H9 (cell line): ENCODE measurements around the gene DPAGT1. TPM values are rescaled to one million over a fixed set of nuclear protein-coding genes. Genes with fewer than 3 reads are reported as not detected.

ENCODE experiments used
- DNase-seq: peaks from one replicate; pipeline ENCODE4 v3.0.0-alpha.2; 2017
- H2AFZ ChIP-seq: one replicate; pipeline ENCODE4 v1.6.1; 2013; ENCODE audit warnings: mild to moderate bottlenecking, low read length, control low read depth, moderate library complexity
- H2AK5ac ChIP-seq: 2 replicates; pipeline ENCODE4 v1.6.1; 2013; ENCODE audit warnings: low read length, control low read depth, mixed read lengths; ENCODE audit not compliant: insufficient read length
- H2BK120ac ChIP-seq: one replicate; pipeline ENCODE4 v1.6.1; 2013; ENCODE audit warnings: low read depth, mild to moderate bottlenecking, low read length, control low read depth, inconsistent platforms; ENCODE audit not compliant: poor library complexity, severe bottlenecking
- H2BK12ac ChIP-seq: 2 replicates; pipeline ENCODE4 v1.6.1; 2013; ENCODE audit warnings: low read length, control low read depth, mixed read lengths, low read depth; ENCODE audit not compliant: insufficient read length
- H2BK15ac ChIP-seq: 2 replicates; pipeline ENCODE4 v1.6.1; 2013; ENCODE audit warnings: low read depth, low read length, control low read depth
- H2BK20ac ChIP-seq: one replicate; pipeline ENCODE4 v1.6.1; 2013; ENCODE audit warnings: low read depth, mild to moderate bottlenecking, low read length, control low read depth, inconsistent platforms; ENCODE audit not compliant: poor library complexity, severe bottlenecking
- H2BK5ac ChIP-seq: 2 replicates; pipeline ENCODE4 v1.6.1; 2013; ENCODE audit warnings: low read length, control low read depth, mixed read lengths; ENCODE audit not compliant: insufficient read length
- H3K14ac ChIP-seq: 2 replicates; pipeline ENCODE4 v1.6.1; 2013; ENCODE audit warnings: low read length, control low read depth; ENCODE audit not compliant: insufficient read depth
- H3K18ac ChIP-seq: 2 replicates; pipeline ENCODE4 v1.6.1; 2013; ENCODE audit warnings: low read depth, mild to moderate bottlenecking, mixed read lengths, low read length, control low read depth; ENCODE audit not compliant: insufficient read length
- H3K23ac ChIP-seq: 2 replicates; pipeline ENCODE4 v1.6.1; 2013; ENCODE audit warnings: low read length, control low read depth, mixed read lengths, low read depth; ENCODE audit not compliant: insufficient read length
- H3K23me2 ChIP-seq: 2 replicates; pipeline ENCODE4 v1.6.1; 2013; ENCODE audit warnings: low read depth, mild to moderate bottlenecking, mixed read lengths, low read length, control low read depth; ENCODE audit not compliant: insufficient read length, poor library complexity, severe bottlenecking
- H3K27ac ChIP-seq: 2 replicates; pipeline ENCODE4 v1.5.1; 2013; ENCODE audit warnings: low read length, control low read depth, mixed read lengths, low read depth; ENCODE audit not compliant: insufficient read length
- H3K27me3 ChIP-seq: 2 replicates; pipeline ENCODE4 v1.6.1; 2013; ENCODE audit warnings: low read length, control low read depth, inconsistent platforms; ENCODE audit not compliant: insufficient read depth
- H3K4ac ChIP-seq: 2 replicates; pipeline ENCODE4 v1.6.1; 2013; ENCODE audit warnings: low read depth, mild to moderate bottlenecking, control low read depth, inconsistent platforms, low read length, moderate library complexity
- H3K4me1 ChIP-seq: 2 replicates; pipeline ENCODE4 v1.6.1; 2013; ENCODE audit warnings: low read length, control low read depth, inconsistent platforms; ENCODE audit not compliant: insufficient read depth
- H3K4me2 ChIP-seq: 2 replicates; pipeline ENCODE4 v1.6.1; 2013; ENCODE audit warnings: low read length, control low read depth, mixed read lengths; ENCODE audit not compliant: insufficient read length, insufficient read depth
- H3K56ac ChIP-seq: 2 replicates; pipeline ENCODE4 v1.6.1; 2013; ENCODE audit warnings: low read depth, mild to moderate bottlenecking, mixed read lengths, low read length, control low read depth; ENCODE audit not compliant: insufficient read length
- H3K79me1 ChIP-seq: 2 replicates; pipeline ENCODE4 v1.6.1; 2013; ENCODE audit warnings: low read depth, mild to moderate bottlenecking, moderate library complexity, low read length, control low read depth, inconsistent platforms; ENCODE audit not compliant: insufficient read depth, poor library complexity, severe bottlenecking
- H3K79me2 ChIP-seq: 2 replicates; pipeline ENCODE4 v1.6.1; 2013; ENCODE audit warnings: low read length, control low read depth, inconsistent platforms; ENCODE audit not compliant: insufficient read depth
- H3K9ac ChIP-seq: 2 replicates; pipeline ENCODE4 v1.6.1; 2013; ENCODE audit warnings: low read length, control low read depth, mixed read lengths; ENCODE audit not compliant: insufficient read length; ENCODE audit errors: extremely low read depth
- H3K9me3 ChIP-seq: one replicate; pipeline ENCODE4 v1.6.1; 2013; ENCODE audit warnings: low read depth, low read length, inconsistent platforms; ENCODE audit not compliant: control insufficient read depth
- H3T11ph ChIP-seq: one replicate; pipeline ENCODE4 v1.6.1; 2013; ENCODE audit warnings: mild to moderate bottlenecking, low read length, control low read depth, inconsistent platforms
- H4K20me1 ChIP-seq: one replicate; pipeline ENCODE4 v1.6.1; 2013; ENCODE audit not compliant: control insufficient read depth, insufficient read length, insufficient read depth
- H4K5ac ChIP-seq: 2 replicates; pipeline ENCODE4 v1.6.1; 2013; ENCODE audit warnings: low read depth, mild to moderate bottlenecking, mixed read lengths, low read length, control low read depth; ENCODE audit not compliant: insufficient read length
- H4K8ac ChIP-seq: replicated peaks from 2 replicates; pipeline ENCODE4 v1.6.1; 2013; ENCODE audit warnings: low read length, control low read depth, mixed read lengths, low read depth; ENCODE audit not compliant: insufficient read length
- H4K91ac ChIP-seq: 2 replicates; pipeline ENCODE4 v1.6.1; 2013; ENCODE audit warnings: low read depth, mild to moderate bottlenecking, moderate library complexity, mixed read lengths, low read length, control low read depth; ENCODE audit not compliant: insufficient read length
- H3K27ac Mint-ChIP-seq, 3 experiments: 2 replicates in 2 of 3; 3 replicates in 1 of 3; pipeline ENCODE4 v1.8.0; 2020 to 2021; ENCODE audit warnings: mixed read lengths in 3 of 3, mild to moderate bottlenecking in 1 of 3, moderate library complexity in 1 of 3
- H3K27me3 Mint-ChIP-seq: 2 replicates; pipeline ENCODE4 v1.8.0; 2021; ENCODE audit warnings: low read depth, mild to moderate bottlenecking, moderate library complexity, mixed read lengths
- H3K36me3 Mint-ChIP-seq, 3 experiments: 2 replicates in 2 of 3; 3 replicates in 1 of 3; pipeline ENCODE4 v1.8.0; 2020 to 2021; ENCODE audit warnings: low read depth in 3 of 3, mixed read lengths in 3 of 3; ENCODE audit not compliant: insufficient read depth in 1 of 3
- H3K4me1 Mint-ChIP-seq, 2 experiments: 2 replicates each; pipeline ENCODE4 v1.8.0; 2020; ENCODE audit warnings: mixed read lengths in 2 of 2
- H3K4me3 Mint-ChIP-seq, 2 experiments: 2 replicates in 1 of 2; 3 replicates in 1 of 2; pipeline ENCODE4 v1.8.0; 2020 to 2021; ENCODE audit warnings: mild to moderate bottlenecking in 2 of 2, mixed read lengths in 2 of 2, moderate library complexity in 1 of 2
- H3K9me3 Mint-ChIP-seq, 2 experiments: 2 replicates in 1 of 2; 3 replicates in 1 of 2; pipeline ENCODE4 v1.8.0; 2020; ENCODE audit warnings: mild to moderate bottlenecking in 2 of 2, mixed read lengths in 2 of 2, moderate library complexity in 1 of 2
- WGBS: extraction: QIAGEN DNeasy Blood & Tissue Kit; methylation state at CpG from one replicate; pipeline ENCODE4 v1.1.7; 2013; ENCODE audit warnings: missing lambda C conversion rate, low lambda C conversion rate, mixed read lengths; ENCODE audit not compliant: insufficient read length; ENCODE audit errors: extremely low coverage; 5-methylcytosine and 5-hydroxymethylcytosine counted together
- total RNA-seq: library from RNA; stranded (reverse); gene quantifications from 2 replicates; pipeline ENCODE4 v1.2.1, GENCODE V29; 2021
- TF ChIP-seq, protein P1 (sequence below): fragments of 200-600 bp; sonication (generic); conservative IDR thresholded peaks from 3 replicates; pipeline ENCODE4 v1.8.0; 2021; ENCODE audit warnings: antibody characterized with exemption, mild to moderate bottlenecking

Gene DPAGT1
- total RNA-seq, 1 experiment from 2014 or later = 43.6 TPM

- Histone ChIP-seq H2BK12ac (no peak overlapping the region), H2BK120ac (no peak overlapping the region), H4K91ac (no peak overlapping the region), H3K23me2 (peaks cover 16% of the 10 kb centered on the region), H3K79me2 (no peaks in the 10 kb centered on the region), H3K14ac (no peak overlapping the region; the same call in 1 of the 2 replicates), H2AK5ac (no peak overlapping the region), H3K4ac (no peak overlapping the region), H3K4me2 (peak overlapping the region; percentile 83), H3K79me1 (no peaks in the 10 kb centered on the region), H3K9ac (peak overlapping the region; percentile 9), H4K20me1 (no peaks in the 10 kb centered on the region), H3K27ac (no peak overlapping the region), H3K23ac (no peak overlapping the region), H2BK20ac (no peak overlapping the region), H4K5ac (no peak overlapping the region), H3T11ph (no peak overlapping the region), H3K27me3 (peaks cover 20% of the 10 kb centered on the region), H2BK15ac (no peak overlapping the region), H3K56ac (no peak overlapping the region), H2AFZ (no peak overlapping the region), H3K9me3 (no peaks in the 10 kb centered on the region), H3K4me1 (no peaks in the 10 kb centered on the region; the same call in 1 of the 2 replicates), H3K18ac (no peak overlapping the region), H2BK5ac (no peak overlapping the region), H4K8ac (no peak overlapping the region)
- TF ChIP-seq, protein P1, sequence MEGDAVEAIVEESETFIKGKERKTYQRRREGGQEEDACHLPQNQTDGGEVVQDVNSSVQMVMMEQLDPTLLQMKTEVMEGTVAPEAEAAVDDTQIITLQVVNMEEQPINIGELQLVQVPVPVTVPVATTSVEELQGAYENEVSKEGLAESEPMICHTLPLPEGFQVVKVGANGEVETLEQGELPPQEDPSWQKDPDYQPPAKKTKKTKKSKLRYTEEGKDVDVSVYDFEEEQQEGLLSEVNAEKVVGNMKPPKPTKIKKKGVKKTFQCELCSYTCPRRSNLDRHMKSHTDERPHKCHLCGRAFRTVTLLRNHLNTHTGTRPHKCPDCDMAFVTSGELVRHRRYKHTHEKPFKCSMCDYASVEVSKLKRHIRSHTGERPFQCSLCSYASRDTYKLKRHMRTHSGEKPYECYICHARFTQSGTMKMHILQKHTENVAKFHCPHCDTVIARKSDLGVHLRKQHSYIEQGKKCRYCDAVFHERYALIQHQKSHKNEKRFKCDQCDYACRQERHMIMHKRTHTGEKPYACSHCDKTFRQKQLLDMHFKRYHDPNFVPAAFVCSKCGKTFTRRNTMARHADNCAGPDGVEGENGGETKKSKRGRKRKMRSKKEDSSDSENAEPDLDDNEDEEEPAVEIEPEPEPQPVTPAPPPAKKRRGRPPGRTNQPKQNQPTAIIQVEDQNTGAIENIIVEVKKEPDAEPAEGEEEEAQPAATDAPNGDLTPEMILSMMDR = no peak
- Mint-ChIP-seq H3K9me3 (no peaks in the 10 kb centered on the region), H3K4me1 (peaks cover 21 to 33% of the 10 kb centered on the region in 2 experiments), H3K27ac (no peak overlapping the region), H3K4me3 (peak overlapping the region; percentile 68 to 85), H3K27me3 (peaks cover 82% of the 10 kb centered on the region), H3K36me3 (no peaks in the 10 kb centered on the region; a peak in 2 of 7 replicates)
- no CpG with 5 or more reads among the region's 33 CpGs for WGBS
- DNase-seq = no peak
Observed at GRCh38 chr11:119149786-119150275, 48.2 kb upstream of the DPAGT1 start.
